ENCODE measurements around the gene LAMA2.

DNA sequence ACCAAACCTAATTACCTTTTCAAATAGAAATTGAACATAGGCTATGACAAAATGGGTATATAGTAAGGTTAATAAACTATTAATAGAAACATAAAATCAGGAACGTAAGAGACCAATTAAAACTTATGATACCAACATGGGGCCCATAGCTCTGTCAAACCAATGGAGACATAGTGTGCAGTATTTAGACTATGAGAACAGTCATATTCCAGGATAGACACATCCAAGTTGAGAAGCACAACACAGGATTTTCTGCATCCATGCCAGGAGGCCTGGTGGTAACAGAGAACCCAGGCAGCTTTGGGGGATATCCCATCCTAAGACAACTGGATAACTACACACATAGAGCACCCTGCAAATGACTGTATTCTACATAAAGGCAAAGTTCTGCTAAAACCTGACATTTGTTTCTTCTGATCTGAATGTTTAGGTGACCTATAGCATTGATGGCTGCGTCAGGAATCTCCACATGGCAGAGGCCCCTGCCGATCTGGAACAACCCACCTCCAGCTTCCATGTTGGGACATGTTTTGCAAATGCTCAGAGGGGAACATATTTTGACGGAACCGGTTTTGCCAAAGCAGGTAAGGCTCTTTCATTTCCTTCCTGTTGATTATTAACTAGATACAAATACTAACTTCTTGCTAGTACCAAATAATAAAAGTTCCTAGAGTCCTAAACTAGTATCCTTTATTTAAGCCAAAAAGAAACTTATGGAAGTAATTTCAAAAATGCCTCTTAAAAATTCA is 624.3 kb downstream of the LAMA2 start:
- TF ChIP-seq POLR2A (IDR thresholded peaks at IDR 0.05; ENCODE audit: borderline replicate concordance, extremely low read depth, insufficient read depth, insufficient read length) (no peak), POLR2AphosphoS5 (IDR thresholded peaks at IDR 0.05; ENCODE audit: low read depth, low read length) (no peak), ZNF274 (IDR thresholded peaks at IDR 0.05; ENCODE audit: low read depth, low read length) (no peak), EZH2 (IDR thresholded peaks at IDR 0.05) (no peak), ELF1 (IDR thresholded peaks at IDR 0.05; ENCODE audit: borderline replicate concordance, low read depth) (no peak), RAD21 (IDR thresholded peaks at IDR 0.05; ENCODE audit: low read depth) (no peak), CEBPB (IDR thresholded peaks at IDR 0.05; ENCODE audit: low read depth) (no peak)
- TF ChIP-seq, protein P1, sequence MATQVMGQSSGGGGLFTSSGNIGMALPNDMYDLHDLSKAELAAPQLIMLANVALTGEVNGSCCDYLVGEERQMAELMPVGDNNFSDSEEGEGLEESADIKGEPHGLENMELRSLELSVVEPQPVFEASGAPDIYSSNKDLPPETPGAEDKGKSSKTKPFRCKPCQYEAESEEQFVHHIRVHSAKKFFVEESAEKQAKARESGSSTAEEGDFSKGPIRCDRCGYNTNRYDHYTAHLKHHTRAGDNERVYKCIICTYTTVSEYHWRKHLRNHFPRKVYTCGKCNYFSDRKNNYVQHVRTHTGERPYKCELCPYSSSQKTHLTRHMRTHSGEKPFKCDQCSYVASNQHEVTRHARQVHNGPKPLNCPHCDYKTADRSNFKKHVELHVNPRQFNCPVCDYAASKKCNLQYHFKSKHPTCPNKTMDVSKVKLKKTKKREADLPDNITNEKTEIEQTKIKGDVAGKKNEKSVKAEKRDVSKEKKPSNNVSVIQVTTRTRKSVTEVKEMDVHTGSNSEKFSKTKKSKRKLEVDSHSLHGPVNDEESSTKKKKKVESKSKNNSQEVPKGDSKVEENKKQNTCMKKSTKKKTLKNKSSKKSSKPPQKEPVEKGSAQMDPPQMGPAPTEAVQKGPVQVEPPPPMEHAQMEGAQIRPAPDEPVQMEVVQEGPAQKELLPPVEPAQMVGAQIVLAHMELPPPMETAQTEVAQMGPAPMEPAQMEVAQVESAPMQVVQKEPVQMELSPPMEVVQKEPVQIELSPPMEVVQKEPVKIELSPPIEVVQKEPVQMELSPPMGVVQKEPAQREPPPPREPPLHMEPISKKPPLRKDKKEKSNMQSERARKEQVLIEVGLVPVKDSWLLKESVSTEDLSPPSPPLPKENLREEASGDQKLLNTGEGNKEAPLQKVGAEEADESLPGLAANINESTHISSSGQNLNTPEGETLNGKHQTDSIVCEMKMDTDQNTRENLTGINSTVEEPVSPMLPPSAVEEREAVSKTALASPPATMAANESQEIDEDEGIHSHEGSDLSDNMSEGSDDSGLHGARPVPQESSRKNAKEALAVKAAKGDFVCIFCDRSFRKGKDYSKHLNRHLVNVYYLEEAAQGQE (IDR thresholded peaks at IDR 0.05; ENCODE audit: low read depth): no peak
- TF ChIP-seq, protein P2, sequence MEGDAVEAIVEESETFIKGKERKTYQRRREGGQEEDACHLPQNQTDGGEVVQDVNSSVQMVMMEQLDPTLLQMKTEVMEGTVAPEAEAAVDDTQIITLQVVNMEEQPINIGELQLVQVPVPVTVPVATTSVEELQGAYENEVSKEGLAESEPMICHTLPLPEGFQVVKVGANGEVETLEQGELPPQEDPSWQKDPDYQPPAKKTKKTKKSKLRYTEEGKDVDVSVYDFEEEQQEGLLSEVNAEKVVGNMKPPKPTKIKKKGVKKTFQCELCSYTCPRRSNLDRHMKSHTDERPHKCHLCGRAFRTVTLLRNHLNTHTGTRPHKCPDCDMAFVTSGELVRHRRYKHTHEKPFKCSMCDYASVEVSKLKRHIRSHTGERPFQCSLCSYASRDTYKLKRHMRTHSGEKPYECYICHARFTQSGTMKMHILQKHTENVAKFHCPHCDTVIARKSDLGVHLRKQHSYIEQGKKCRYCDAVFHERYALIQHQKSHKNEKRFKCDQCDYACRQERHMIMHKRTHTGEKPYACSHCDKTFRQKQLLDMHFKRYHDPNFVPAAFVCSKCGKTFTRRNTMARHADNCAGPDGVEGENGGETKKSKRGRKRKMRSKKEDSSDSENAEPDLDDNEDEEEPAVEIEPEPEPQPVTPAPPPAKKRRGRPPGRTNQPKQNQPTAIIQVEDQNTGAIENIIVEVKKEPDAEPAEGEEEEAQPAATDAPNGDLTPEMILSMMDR (IDR thresholded peaks at IDR 0.05 in 2 of 3, conservative IDR thresholded peaks at IDR 0.05 in 1 of 3; ENCODE audit: borderline replicate concordance in 1 of 3, insufficient read depth in 1 of 3, low read depth in 2 of 3, low read length in 2 of 3): no peak
